ENCODE results near the gene RPS5. TPM values are rescaled to one million over a fixed set of nuclear protein-coding genes. Genes with fewer than 3 reads are reported as not detected.

Gene RPS5
- total and polyA plus RNA-seq, 9 of the 15 experiments (the other 6 are each of a cell fraction or from before 2014, with no cell fraction given): 1,228 to 3,570 (median 2,484) TPM

DNA sequence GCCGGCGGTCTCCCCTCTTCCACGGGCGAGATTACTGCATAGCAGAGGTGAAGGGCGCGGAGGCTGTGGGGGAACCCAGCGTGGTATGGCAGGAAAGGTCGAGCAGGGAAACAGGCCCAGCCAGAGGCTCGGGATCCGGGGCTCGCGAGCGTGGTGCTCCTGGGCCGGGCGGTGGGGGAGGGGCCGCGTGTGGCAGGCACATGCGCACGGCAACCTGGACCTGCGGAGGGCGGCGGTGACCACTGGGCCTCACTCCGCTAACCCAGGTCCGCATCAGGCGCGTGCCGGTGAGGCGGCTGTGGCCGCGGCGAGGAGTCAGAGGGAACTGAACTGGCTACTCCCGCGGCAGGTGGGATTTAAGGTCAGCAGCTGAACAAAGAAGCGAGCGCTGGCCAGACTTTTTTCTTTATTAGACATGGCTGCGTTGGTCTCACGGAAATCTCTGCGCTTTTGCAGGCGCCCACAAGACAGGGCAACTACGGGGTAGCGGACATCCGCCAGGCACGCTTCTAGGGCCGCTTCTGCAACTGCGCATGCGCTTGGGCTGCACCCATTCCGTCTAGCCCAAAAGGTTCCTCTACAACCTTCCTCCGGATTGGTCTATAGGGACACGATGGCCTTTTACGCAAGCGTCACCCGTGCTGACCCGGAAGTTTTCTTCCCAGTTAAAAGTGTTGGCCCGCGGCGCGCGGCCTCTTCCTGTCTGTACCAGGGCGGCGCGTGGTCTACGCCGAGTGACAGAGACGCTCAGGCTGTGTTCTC is at the start of gene RPS5 (continued):
- no peak for TF ChIP-seq DNMT1 (IDR thresholded peaks at IDR 0.05)
- TF ChIP-seq KAT8 (IDR thresholded peaks at IDR 0.05; ENCODE audit: low read depth): no peak
- TF ChIP-seq COPS2 (conservative IDR thresholded peaks at IDR 0.05): no peak
- TF ChIP-seq TEAD1 (CRISPR knock-in tag; IDR thresholded peaks at IDR 0.05): peak in 1 of 2 experiments; percentile 65; a peak in 1 of 4 replicates
- peak; percentile 89 for TF ChIP-seq ZSCAN29 (IDR thresholded peaks at IDR 0.05)
- peak; percentile 84 to 99; a peak in 3 of 4 replicates for TF ChIP-seq SIN3A (IDR thresholded peaks at IDR 0.05; ENCODE audit: borderline replicate concordance in 2 of 2, control insufficient read depth in 1 of 2, low read depth in 2 of 2, low read length in 2 of 2)
- TF ChIP-seq POU5F1 (IDR thresholded peaks at IDR 0.05; ENCODE audit: borderline replicate concordance, low read depth, low read length, partially characterized antibody): peak; percentile 10
- no peak for TF ChIP-seq ZKSCAN3 (CRISPR knock-in tag; IDR thresholded peaks at IDR 0.05)
- TF ChIP-seq ZNF445 (CRISPR knock-in tag; IDR thresholded peaks at IDR 0.05; ENCODE audit: low read depth): no peak
- TF ChIP-seq NFYB (IDR thresholded peaks at IDR 0.05; ENCODE audit: extremely low read depth, insufficient read length): peak; percentile 42
- TF ChIP-seq PCBP1 (IDR thresholded peaks at IDR 0.05; ENCODE audit: low read depth, low read length, poor library complexity, severe bottlenecking): peak; percentile 53
- TF ChIP-seq ZFP1 (CRISPR knock-in tag; IDR thresholded peaks at IDR 0.05): no peak
- 0 out of 2 replicates have a peak, but pooled peaks have one; percentile 3 for TF ChIP-seq NFE2 (IDR thresholded peaks at IDR 0.05; ENCODE audit: low read depth)
- peak; percentile 35; the same call in 1 of the 2 replicates for TF ChIP-seq KLF1 (tag; IDR thresholded peaks at IDR 0.05)
- peak; percentile 47; the same call in 1 of the 2 replicates for TF ChIP-seq ARID4B (CRISPR knock-in tag; IDR thresholded peaks at IDR 0.05)
- TF ChIP-seq, protein P1, sequence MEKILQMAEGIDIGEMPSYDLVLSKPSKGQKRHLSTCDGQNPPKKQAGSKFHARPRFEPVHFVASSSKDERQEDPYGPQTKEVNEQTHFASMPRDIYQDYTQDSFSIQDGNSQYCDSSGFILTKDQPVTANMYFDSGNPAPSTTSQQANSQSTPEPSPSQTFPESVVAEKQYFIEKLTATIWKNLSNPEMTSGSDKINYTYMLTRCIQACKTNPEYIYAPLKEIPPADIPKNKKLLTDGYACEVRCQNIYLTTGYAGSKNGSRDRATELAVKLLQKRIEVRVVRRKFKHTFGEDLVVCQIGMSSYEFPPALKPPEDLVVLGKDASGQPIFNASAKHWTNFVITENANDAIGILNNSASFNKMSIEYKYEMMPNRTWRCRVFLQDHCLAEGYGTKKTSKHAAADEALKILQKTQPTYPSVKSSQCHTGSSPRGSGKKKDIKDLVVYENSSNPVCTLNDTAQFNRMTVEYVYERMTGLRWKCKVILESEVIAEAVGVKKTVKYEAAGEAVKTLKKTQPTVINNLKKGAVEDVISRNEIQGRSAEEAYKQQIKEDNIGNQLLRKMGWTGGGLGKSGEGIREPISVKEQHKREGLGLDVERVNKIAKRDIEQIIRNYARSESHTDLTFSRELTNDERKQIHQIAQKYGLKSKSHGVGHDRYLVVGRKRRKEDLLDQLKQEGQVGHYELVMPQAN (IDR thresholded peaks at IDR 0.05; ENCODE audit: borderline replicate concordance): peak; percentile 34; the same call in 1 of the 2 replicates
- TF ChIP-seq CHD4 (IDR thresholded peaks at IDR 0.05; ENCODE audit: insufficient read depth, insufficient replicate concordance, low read depth, low read length, poor library complexity, severe bottlenecking): no peak
- peak; percentile 54 for TF ChIP-seq ASH1L (IDR thresholded peaks at IDR 0.05; ENCODE audit: borderline replicate concordance, low read depth, partially characterized antibody)
- peak in 1 of 2 experiments; percentile 77; a peak in 1 of 4 replicates for TF ChIP-seq SRF (CRISPR knock-in tag; IDR thresholded peaks at IDR 0.05)
- TF ChIP-seq MEF2D (tag; conservative IDR thresholded peaks at IDR 0.05; ENCODE audit: low read depth): no peak
